ENCODE results near the gene BBOX1. TPM values are rescaled to one million over a fixed set of nuclear protein-coding genes. Genes with fewer than 3 reads are reported as not detected.

BBOX1 gene
- total RNA-seq, 1 donor from 2014 or later, result not detected

- TF ChIP-seq CTCF (IDR thresholded peaks at IDR 0.05; ENCODE audit: partially characterized antibody, unreplicated experiment), result no peak
- H3K4me3 Mint-ChIP-seq (ENCODE audit: unreplicated experiment), result no peak overlapping the region
- DNase-seq, result no peak
- no peaks in the 10 kb centered on the region for H3K9me3 Mint-ChIP-seq (ENCODE audit: unreplicated experiment)
- H3K27me3 Mint-ChIP-seq (ENCODE audit: unreplicated experiment), result no peaks in the 10 kb centered on the region
- H3K4me1 Mint-ChIP-seq (ENCODE audit: low read depth, unreplicated experiment), result no peaks in the 10 kb centered on the region
- no peak overlapping the region for H3K27ac Mint-ChIP-seq (ENCODE audit: unreplicated experiment)
- H3K36me3 Mint-ChIP-seq (ENCODE audit: unreplicated experiment), result no peaks in the 10 kb centered on the region
Measured at GRCh38 chr11:27162237-27162636, 121.6 kb downstream of the BBOX1 start.

GRCh38 chr11:27166130-27166529 is 125.5 kb downstream of the BBOX1 start:
- no peak for TF ChIP-seq CTCF (IDR thresholded peaks at IDR 0.05; ENCODE audit: partially characterized antibody, unreplicated experiment)
- DNase-seq, result no peak
- Mint-ChIP-seq H3K4me3 (ENCODE audit: unreplicated experiment) (no peak overlapping the region), H3K36me3 (ENCODE audit: unreplicated experiment) (no peaks in the 10 kb centered on the region), H3K4me1 (ENCODE audit: low read depth, unreplicated experiment) (no peaks in the 10 kb centered on the region), H3K27me3 (ENCODE audit: unreplicated experiment) (no peaks in the 10 kb centered on the region), H3K27ac (ENCODE audit: unreplicated experiment) (no peak overlapping the region), H3K9me3 (ENCODE audit: unreplicated experiment) (peaks cover 4% of the 10 kb centered on the region)

- Mint-ChIP-seq H3K27me3 (ENCODE audit: unreplicated experiment) (no peaks in the 10 kb centered on the region), H3K36me3 (ENCODE audit: unreplicated experiment) (no peaks in the 10 kb centered on the region), H3K4me3 (ENCODE audit: unreplicated experiment) (no peak overlapping the region), H3K9me3 (ENCODE audit: unreplicated experiment) (peaks cover 4% of the 10 kb centered on the region), H3K27ac (ENCODE audit: unreplicated experiment) (no peak overlapping the region), H3K4me1 (ENCODE audit: low read depth, unreplicated experiment) (no peaks in the 10 kb centered on the region)
- DNase-seq, result no peak
- TF ChIP-seq CTCF (IDR thresholded peaks at IDR 0.05; ENCODE audit: partially characterized antibody, unreplicated experiment), result no peak
Measured at GRCh38 chr11:27171376-27171958, 130.9 kb downstream of the BBOX1 start.

- no peak overlapping the region for H3K4me3 Mint-ChIP-seq (ENCODE audit: unreplicated experiment)
- H3K27ac Mint-ChIP-seq (ENCODE audit: unreplicated experiment), result no peak overlapping the region
- no peaks in the 10 kb centered on the region for H3K36me3 Mint-ChIP-seq (ENCODE audit: unreplicated experiment)
- no peaks in the 10 kb centered on the region for H3K4me1 Mint-ChIP-seq (ENCODE audit: low read depth, unreplicated experiment)
- H3K27me3 Mint-ChIP-seq (ENCODE audit: unreplicated experiment), result no peaks in the 10 kb centered on the region
- DNase-seq, result no peak
- no peak for TF ChIP-seq CTCF (IDR thresholded peaks at IDR 0.05; ENCODE audit: partially characterized antibody, unreplicated experiment)
- H3K9me3 Mint-ChIP-seq (ENCODE audit: unreplicated experiment), result peaks cover under 1% of the 10 kb centered on the region
Measured at GRCh38 chr11:27173545-27173944, 132.9 kb downstream of the BBOX1 start.

- no peak for TF ChIP-seq CTCF (IDR thresholded peaks at IDR 0.05; ENCODE audit: partially characterized antibody, unreplicated experiment)
- no peaks in the 10 kb centered on the region for H3K4me1 Mint-ChIP-seq (ENCODE audit: low read depth, unreplicated experiment)
- H3K27me3 Mint-ChIP-seq (ENCODE audit: unreplicated experiment), result no peaks in the 10 kb centered on the region
- H3K36me3 Mint-ChIP-seq (ENCODE audit: unreplicated experiment), result no peaks in the 10 kb centered on the region
- H3K4me3 Mint-ChIP-seq (ENCODE audit: unreplicated experiment), result no peak overlapping the region
- DNase-seq, result no peak
- H3K27ac Mint-ChIP-seq (ENCODE audit: unreplicated experiment), result no peak overlapping the region
- no peaks in the 10 kb centered on the region for H3K9me3 Mint-ChIP-seq (ENCODE audit: unreplicated experiment)
Measured at GRCh38 chr11:27174021-27174420, 133.4 kb downstream of the BBOX1 start.
